HUES6 (cell line): Measurements from ENCODE around the gene CEP350.

Source experiments
- H3K27ac ChIP-seq: 2 replicates; pipeline ENCODE4 v1.7.0; 2013; ENCODE audit warnings: low read depth, mild to moderate bottlenecking, low read length, inconsistent platforms
- H3K27me3 ChIP-seq: 2 replicates; pipeline ENCODE4 v1.6.1; 2013; ENCODE audit warnings: low read length; ENCODE audit not compliant: control insufficient read depth, insufficient read depth
- H3K36me3 ChIP-seq: 2 replicates; pipeline ENCODE4 v1.6.1; 2013; ENCODE audit warnings: low read length; ENCODE audit not compliant: control insufficient read depth, insufficient read depth
- H3K4me1 ChIP-seq: 2 replicates; pipeline ENCODE4 v1.6.1; 2013; ENCODE audit warnings: low read length; ENCODE audit not compliant: control insufficient read depth, insufficient read depth
- H3K4me3 ChIP-seq: 2 replicates; pipeline ENCODE4 v1.5.1; 2013; ENCODE audit warnings: low read depth, low read length
- H3K9ac ChIP-seq: one replicate; pipeline ENCODE4 v1.6.1; 2013; ENCODE audit warnings: mild to moderate bottlenecking, low read length
- H3K9me3 ChIP-seq: 2 replicates; pipeline ENCODE4 v1.6.1; 2013; ENCODE audit warnings: low read depth, low read length; ENCODE audit not compliant: control insufficient read depth, insufficient read depth

CEP350 gene

GRCh38 chr1:180145446-180145845 is 190.8 kb downstream of the CEP350 start:
- no peaks in the 10 kb centered on the region for H3K4me1 ChIP-seq
- no peak overlapping the region for H3K9ac ChIP-seq
- H3K36me3 ChIP-seq, result no peaks in the 10 kb centered on the region
- no peaks in the 10 kb centered on the region for H3K27me3 ChIP-seq
- no peak overlapping the region for H3K27ac ChIP-seq
- no peaks in the 10 kb centered on the region for H3K9me3 ChIP-seq
- no peak overlapping the region for H3K4me3 ChIP-seq

GRCh38 chr1:180150982-180151381 is 196.4 kb downstream of the CEP350 start:
- Histone ChIP-seq H3K4me1 (peaks cover 11% of the 10 kb centered on the region), H3K27ac (no peak overlapping the region), H3K36me3 (no peaks in the 10 kb centered on the region), H3K4me3 (no peak overlapping the region), H3K27me3 (peaks cover 24% of the 10 kb centered on the region), H3K9ac (no peak overlapping the region), H3K9me3 (no peaks in the 10 kb centered on the region)

- no peak overlapping the region for H3K9ac ChIP-seq
- no peak overlapping the region for H3K27ac ChIP-seq
- H3K9me3 ChIP-seq, result no peaks in the 10 kb centered on the region
- no peaks in the 10 kb centered on the region for H3K36me3 ChIP-seq
- H3K4me3 ChIP-seq, result no peak overlapping the region
- H3K4me1 ChIP-seq, result peaks cover 13% of the 10 kb centered on the region
- H3K27me3 ChIP-seq, result peaks cover 28% of the 10 kb centered on the region
Measured at GRCh38 chr1:180151508-180151907, 196.9 kb downstream of the CEP350 start.

DNA sequence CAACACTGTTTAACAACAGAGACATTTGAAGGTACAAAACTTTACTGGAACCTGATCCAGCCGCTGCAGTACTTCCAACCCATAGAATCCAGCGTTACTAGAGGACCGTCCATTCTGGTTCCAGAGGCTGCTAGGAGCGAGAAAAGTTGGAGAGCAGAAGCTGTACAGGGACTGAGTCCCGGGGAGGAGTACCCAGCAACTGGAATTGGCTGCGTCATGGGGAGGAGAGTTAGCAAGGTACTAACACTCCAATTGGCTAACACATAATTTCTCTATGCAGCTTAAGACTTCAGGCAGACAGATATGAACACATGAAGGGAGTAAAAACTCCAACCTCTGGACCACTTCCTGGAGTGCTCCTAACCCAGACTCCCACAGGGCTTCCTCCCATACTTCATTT is 198.0 kb downstream of the CEP350 start:
- Histone ChIP-seq H3K4me1 (peaks cover 13% of the 10 kb centered on the region), H3K4me3 (no peak overlapping the region), H3K27ac (no peak overlapping the region), H3K27me3 (peaks cover 29% of the 10 kb centered on the region), H3K9ac (no peak overlapping the region), H3K36me3 (no peaks in the 10 kb centered on the region), H3K9me3 (no peaks in the 10 kb centered on the region)

DNA sequence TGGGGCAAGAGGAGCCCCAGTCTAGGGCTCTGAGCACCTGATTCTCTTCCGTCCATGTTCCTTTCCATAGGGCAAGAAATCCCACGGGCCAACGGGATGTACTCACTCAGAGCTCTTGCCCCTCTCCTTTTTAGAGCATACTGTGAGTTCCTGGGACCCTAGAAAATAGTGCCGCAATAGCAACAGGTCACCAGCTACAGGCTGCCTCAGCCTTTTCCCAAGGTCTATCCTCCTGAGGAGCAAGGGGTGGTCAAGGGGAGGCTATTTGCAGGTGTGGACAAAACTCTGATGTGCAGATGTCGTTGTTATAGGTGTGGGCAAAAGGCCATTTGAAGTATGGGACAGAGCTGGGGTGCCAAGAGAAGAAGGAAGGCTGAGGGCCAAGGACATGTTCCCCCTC is 198.4 kb downstream of the CEP350 start:
- H3K4me1 ChIP-seq, result peaks cover 13% of the 10 kb centered on the region
- no peak overlapping the region for H3K4me3 ChIP-seq
- H3K27me3 ChIP-seq, result peaks cover 29% of the 10 kb centered on the region
- no peak overlapping the region for H3K27ac ChIP-seq
- H3K36me3 ChIP-seq, result no peaks in the 10 kb centered on the region
- H3K9ac ChIP-seq, result no peak overlapping the region
- H3K9me3 ChIP-seq, result no peaks in the 10 kb centered on the region

- H3K4me1 ChIP-seq, result peaks cover 13% of the 10 kb centered on the region
- H3K36me3 ChIP-seq, result no peaks in the 10 kb centered on the region
- peak overlapping the region; percentile 66 for H3K9ac ChIP-seq
- H3K27me3 ChIP-seq, result peaks cover 29% of the 10 kb centered on the region
- no peak overlapping the region for H3K27ac ChIP-seq
- peak overlapping the region; percentile 86 for H3K4me3 ChIP-seq
- H3K9me3 ChIP-seq, result no peaks in the 10 kb centered on the region
Measured at GRCh38 chr1:180154003-180154324, 199.4 kb downstream of the CEP350 start.

DNA sequence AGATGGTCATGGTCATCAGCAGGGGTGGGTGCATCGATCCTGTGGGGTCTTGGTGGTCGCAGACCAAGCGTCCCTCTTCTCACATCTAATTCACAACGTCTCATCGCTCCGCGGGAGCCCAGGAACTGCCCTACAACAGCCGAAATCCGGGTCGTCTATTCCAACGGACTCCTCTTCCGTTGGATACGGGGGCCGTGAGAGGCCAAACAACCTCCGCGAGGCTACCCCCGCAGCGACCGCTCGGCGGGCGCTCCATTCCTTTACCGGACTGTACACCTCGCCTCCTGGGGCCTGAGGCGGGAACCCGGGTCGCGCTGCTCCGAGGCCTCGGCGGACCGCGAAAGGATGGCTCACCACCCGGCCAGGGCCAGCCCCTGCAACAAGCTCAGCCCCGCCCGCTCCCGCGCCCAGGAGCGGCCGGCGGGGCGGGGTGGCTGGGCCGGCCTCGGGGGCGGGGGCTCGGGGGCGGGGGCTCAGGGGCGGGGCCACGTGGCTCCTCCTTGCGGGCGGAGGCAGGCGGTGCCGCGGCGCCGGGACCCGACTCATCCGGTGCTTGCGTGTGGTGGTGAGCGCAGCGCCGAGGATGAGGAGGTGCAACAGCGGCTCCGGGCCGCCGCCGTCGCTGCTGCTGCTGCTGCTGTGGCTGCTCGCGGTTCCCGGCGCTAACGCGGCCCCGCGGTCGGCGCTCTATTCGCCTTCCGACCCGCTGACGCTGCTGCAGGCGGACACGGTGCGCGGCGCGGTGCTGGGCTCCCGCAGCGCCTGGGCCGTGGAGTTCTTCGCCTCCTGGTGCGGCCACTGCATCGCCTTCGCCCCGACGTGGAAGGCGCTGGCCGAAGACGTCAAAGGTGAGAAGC is 199.9 kb downstream of the CEP350 start, which contains the start of gene QSOX1:
Gene QSOX1, plus strand, starts transcription at position 545 of the 857 bp plus-strand sequence. Its CDS starts 39 bp downstream, at position 584.
- no peaks in the 10 kb centered on the region for H3K36me3 ChIP-seq
- peaks cover 29% of the 10 kb centered on the region for H3K27me3 ChIP-seq
- peak within 1 kb of the TSS; percentile 84 for H3K9ac ChIP-seq
- peaks cover 13% of the 10 kb centered on the region for H3K4me1 ChIP-seq
- peak within 1 kb of the TSS; percentile 99 for H3K4me3 ChIP-seq
- peak within 1 kb of the TSS; percentile 85; the same call in 1 of the 2 replicates for H3K27ac ChIP-seq
- no peaks in the 10 kb centered on the region for H3K9me3 ChIP-seq

GRCh38 chr1:180155182-180155682 is 200.6 kb downstream of the CEP350 start:
- H3K4me1 ChIP-seq, result peaks cover 19% of the 10 kb centered on the region
- H3K36me3 ChIP-seq, result no peaks in the 10 kb centered on the region
- peak overlapping the region; percentile 99 for H3K4me3 ChIP-seq
- no peak overlapping the region; the same call in 1 of the 2 replicates for H3K27ac ChIP-seq
- H3K9me3 ChIP-seq, result no peaks in the 10 kb centered on the region
- H3K9ac ChIP-seq, result peak overlapping the region; percentile 84
- H3K27me3 ChIP-seq, result peaks cover 29% of the 10 kb centered on the region

DNA sequence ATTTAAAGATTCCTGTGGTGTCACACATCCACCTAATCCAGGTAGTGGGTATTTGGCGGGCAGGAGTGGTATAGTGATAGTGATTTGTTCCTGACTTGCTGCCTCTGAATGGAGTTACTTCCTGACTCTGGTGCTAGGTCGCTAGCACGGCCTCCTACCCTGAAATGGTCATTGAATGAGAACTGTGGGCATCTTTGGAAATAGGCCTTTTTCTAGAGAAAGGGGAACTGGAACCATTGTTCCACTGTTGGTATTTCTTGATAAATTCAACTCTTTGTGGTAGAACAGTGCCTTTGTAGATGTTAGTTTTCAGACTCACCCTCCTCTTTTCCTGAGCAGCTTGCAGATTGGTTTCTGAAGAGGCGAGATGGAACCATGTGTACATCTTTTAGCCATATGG is 201.6 kb downstream of the CEP350 start:
- Histone ChIP-seq H3K4me1 (peaks cover 21% of the 10 kb centered on the region), H3K27ac (no peak overlapping the region), H3K9ac (no peak overlapping the region), H3K4me3 (peak overlapping the region; percentile 99), H3K27me3 (peaks cover 29% of the 10 kb centered on the region), H3K9me3 (no peaks in the 10 kb centered on the region), H3K36me3 (no peaks in the 10 kb centered on the region)

DNA sequence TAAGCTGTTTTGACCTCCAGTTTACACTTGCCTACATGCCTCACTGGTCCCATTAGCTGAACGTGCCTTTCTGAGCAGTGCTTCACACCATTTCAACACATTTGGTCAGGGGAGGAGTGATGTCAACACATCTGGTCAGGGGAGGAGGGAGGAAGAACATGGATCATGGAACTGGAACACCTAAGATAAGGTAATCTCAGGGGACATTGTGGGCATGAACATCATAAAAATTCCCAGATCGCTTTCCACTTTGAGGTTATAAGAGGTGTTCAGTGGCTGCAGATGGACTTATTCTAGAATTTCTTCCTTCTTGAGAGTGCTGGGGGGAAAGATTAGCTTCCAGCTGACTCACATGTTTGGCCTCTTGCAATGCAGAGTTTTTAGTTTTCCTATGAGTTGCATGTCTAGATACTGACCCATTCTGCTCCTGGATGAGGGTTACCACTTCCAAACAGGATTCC is 202.1 kb downstream of the CEP350 start:
- Histone ChIP-seq H3K27me3 (peaks cover 29% of the 10 kb centered on the region), H3K4me1 (peaks cover 21% of the 10 kb centered on the region), H3K9ac (no peak overlapping the region), H3K9me3 (no peaks in the 10 kb centered on the region), H3K27ac (no peak overlapping the region), H3K4me3 (peak overlapping the region; percentile 99), H3K36me3 (no peaks in the 10 kb centered on the region)

- Histone ChIP-seq H3K27ac (no peak overlapping the region), H3K27me3 (peaks cover 29% of the 10 kb centered on the region), H3K9me3 (no peaks in the 10 kb centered on the region), H3K36me3 (no peaks in the 10 kb centered on the region), H3K4me3 (no peak overlapping the region), H3K4me1 (peaks cover 21% of the 10 kb centered on the region), H3K9ac (no peak overlapping the region)
Measured at GRCh38 chr1:180157108-180157507, 202.5 kb downstream of the CEP350 start.
